Measurements from ENCODE around the gene ARPC3.
"Not testable (repeated sequence)": the region's sequence is repeated elsewhere in the genome, so short reads cannot be mapped to it uniquely, and the experiment has no call there.

The ARPC3 gene

GRCh38 chr12:110449799-110450497 lies at the start of gene ARPC3:
TSS of gene ARPC3 (minus strand) at chr12:110450337. CDS start at chr12:110450260, 77 bp downstream.
- peak; percentile 81 for DNase-seq

- DNase-seq, result no peak
Observed at GRCh38 chr12:110498984-110499706, 49.0 kb upstream of the ARPC3 start.

GRCh38 chr12:110475426-110475825 lies 25.3 kb upstream of the ARPC3 start:
- DNase-seq, result no peak

- DNase-seq, result peak; percentile 96
Observed at GRCh38 chr12:110468214-110469048, 18.3 kb upstream of the ARPC3 start, which contains the start of the genes FAM216A and GPN3. TSS of gene FAM216A (plus strand) at chr12:110468845. CDS start at chr12:110468876, 31 bp downstream. TSS of gene GPN3 (minus strand) at chr12:110468257. CDS start at chr12:110468203, 54 bp downstream.

- DNase-seq, result no peak
Observed at GRCh38 chr12:110467847-110468213, 17.7 kb upstream of the ARPC3 start.

GRCh38 chr12:110466791-110467190 lies 16.7 kb upstream of the ARPC3 start:
- no peak for DNase-seq

DNA sequence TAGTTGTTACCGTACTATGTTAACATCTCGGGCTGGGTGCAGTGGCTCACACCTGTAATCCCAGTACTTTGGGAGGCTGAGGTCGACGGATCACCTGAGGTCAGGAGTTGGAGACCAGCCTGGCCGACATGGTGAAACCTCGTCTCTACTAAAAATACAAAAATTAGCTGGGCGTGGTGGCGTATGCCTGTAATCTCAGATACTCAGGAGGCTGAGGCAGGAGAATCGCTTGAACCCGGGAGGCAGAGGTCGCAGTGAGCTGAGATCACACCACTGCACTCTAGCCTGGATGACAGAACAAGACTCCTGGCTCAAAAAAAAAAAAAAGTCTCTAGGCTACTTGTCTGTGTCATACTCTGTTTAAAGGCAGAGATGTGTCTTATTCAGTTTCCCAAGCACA lies 15.6 kb upstream of the ARPC3 start:
- not testable (repeated sequence) for DNase-seq

GRCh38 chr12:110465024-110465423 lies 14.9 kb upstream of the ARPC3 start:
- DNase-seq, result no peak

DNA sequence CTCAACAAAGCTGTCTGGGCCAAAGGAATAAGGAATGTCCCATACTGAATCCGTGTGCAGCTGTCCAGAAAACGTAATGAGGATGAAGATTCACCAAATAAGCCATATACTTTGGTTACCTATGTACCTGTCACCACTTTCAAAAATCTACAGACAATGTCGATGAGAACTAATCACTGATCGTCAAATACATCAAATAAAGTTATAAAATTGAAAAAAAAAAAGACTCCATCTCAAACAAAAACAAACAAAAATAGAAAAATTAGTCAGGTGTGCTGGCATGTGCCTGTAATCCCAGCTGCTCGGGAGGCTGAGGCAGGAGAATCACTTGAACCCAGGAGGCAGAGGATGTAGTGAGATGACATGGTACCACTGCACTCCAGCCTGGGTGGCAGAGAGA lies 11.1 kb upstream of the ARPC3 start:
- not testable (repeated sequence) for DNase-seq

DNA sequence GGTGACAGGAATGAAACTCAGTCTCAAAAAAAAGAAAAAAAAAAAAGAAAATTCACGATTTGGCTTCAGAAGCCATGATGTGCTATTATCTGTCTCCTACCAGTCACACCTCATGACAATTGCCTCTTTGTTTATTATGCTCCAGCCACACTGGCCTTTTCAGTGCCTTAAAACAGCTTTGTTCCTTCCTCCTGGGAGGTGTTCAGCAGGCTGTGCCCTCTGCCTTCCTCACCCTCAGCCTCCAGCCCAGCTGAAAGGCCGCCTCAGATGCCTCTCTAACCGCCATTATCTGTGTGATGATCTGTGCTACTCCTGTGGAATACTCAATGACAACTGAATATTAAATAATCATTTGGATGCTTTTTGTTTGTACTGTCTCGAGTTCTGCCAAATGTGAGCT lies 8.6 kb upstream of the ARPC3 start:
- DNase-seq, result no peak

DNA sequence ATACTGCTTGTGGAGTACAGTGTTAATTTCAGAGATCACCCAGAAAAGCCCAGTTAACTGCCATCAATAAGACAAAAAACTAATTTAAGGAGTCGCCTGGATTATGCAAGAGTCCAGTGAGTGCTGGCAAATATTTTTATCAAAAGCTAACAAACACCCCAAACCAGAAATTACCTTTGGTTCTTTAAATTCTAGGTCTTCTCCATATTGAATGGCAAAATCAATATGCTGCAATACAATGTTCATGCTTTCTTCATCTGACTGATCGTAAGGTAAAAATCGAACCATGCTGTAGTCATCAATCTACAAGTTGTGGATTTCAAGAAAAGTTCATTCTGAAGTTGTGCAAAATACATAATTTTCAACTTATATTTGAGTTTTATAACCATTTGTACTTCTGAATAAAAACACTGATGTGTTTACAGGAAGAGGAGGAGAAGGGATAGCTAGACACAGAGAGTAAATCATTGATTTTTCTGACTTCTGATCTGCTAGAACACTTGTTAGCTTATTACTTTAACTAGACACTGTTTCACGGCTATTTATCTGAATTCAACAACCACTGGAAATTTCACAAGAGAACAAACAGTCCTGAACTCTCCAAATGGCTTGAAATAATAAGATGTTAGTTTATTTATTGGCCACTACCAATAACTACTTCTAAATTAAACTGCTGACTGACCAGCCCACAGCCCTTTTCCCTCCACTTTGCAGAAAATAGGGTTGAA lies 3.6 kb upstream of the ARPC3 start:
- no peak for DNase-seq

DNA sequence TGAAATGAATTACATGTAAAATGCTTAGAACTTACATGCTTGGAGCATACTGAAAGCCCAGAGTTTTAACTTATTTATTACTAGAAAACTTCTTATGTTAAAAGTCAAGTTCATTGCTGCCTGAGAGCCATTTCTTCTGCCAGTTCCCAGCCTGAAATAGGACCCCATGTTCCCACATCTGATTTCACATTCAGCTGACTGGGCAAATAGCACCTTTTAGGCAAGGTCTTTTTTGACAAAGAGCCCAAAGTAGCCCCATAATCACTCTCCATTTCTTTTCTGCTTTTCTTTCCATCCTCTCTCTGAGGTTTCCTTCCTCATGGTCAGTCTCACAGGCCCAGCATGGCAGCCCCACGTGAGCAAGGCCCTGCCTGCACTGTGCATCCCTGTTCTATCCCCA lies 1.1 kb upstream of the ARPC3 start:
- no peak for DNase-seq

GRCh38 chr12:110444455-110444854 lies 5.7 kb downstream of the ARPC3 start:
- DNase-seq, result no peak

DNA sequence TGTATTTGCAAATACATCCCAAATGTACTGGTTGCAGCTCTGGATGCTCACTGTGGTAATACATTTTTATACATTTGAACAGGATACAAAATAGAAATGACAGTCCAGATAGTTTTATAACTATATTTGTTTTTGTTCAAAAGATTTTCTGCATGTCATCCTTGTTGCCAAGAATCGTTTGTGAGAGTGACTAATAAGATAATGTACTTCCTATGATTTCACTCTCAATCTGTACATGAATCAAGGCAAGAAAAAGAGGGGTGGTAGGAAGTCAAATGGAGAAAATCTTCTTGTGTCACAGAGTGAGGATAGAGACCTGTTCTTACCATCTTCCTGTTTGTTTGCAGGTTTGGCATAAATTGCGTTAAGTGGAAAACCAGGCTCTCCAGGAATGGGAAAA lies 13.9 kb downstream of the ARPC3 start:
- DNase-seq, result no peak

- no peak for DNase-seq
Observed at GRCh38 chr12:110431957-110432587, 18.1 kb downstream of the ARPC3 start.

GRCh38 chr12:110429676-110430075 lies 20.5 kb downstream of the ARPC3 start:
- not testable (repeated sequence) for DNase-seq

GRCh38 chr12:110426406-110426805 lies 23.7 kb downstream of the ARPC3 start:
- DNase-seq, result no peak

DNA sequence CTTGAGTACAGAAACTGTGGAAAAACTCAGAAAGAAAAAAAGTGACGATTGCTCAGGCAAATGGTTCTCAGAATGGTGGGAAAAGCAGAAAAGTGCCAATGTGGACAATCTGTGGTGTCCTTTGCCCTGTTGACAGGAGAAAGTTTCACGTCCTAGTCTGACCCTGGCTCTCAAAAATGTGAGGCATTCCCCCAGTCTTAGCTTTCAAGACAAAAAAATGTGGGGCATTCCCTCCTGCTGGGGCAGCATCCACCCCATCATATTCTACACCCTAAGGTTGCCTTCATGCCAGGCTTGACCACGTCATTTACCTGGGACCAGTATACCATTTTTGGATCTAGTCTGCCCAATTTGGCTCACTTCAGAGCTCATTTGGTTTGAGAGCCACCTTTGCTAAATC lies 25.9 kb downstream of the ARPC3 start:
- DNase-seq, result no peak

DNA sequence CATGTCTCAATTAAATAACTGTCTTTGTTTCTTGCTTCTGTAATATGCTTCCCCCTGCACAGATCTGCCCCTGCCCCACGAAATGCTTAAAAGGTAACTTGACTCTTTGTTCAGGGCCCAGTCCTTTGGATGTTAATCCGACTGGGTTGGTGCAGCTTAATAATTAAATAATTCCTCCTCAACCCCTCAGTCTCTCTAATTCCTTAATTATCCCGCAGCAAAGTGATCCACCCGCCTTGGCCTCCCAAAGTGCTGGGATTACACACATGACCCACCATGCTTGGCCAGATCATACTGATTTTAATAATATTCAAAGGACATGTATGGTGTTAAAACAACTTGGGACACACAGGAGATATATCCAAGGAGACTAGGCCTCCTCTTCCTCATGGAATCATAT lies 28.4 kb downstream of the ARPC3 start:
- no peak for DNase-seq

GRCh38 chr12:110421159-110421661 lies 28.9 kb downstream of the ARPC3 start:
- no peak for DNase-seq

DNA sequence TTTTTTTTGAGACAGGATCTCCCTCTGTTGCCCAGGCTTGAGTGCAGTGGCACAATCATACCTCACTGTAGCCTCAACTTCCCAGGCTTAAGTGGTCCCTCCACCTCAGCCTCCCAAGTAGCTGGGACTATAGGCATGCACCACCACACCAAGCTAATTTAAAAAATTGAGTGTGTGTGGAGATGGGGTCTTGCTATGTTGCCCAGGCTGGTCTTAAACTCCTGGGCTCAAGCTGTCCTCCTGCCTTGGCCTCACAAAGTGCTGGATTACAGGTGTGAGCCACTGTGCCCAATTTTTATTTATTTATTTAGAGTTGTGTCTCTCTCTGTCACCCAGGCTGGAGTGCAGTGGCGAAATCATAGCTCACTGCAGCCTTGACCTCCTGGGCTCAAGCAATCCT lies 29.5 kb downstream of the ARPC3 start:
- not testable (repeated sequence) for DNase-seq

- DNase-seq, result not testable (repeated sequence)
Observed at GRCh38 chr12:110417113-110417512, 33.0 kb downstream of the ARPC3 start.

Measured in NCI-H2029 treated with DMSO at 0.1 percent for 48 hours (cell line).